Right hindlimb (tissue), 1 donor: ENCODE results near the gene DNAH17.
A peak's percentile ranks its signal among the peaks of the same experiment; 100 is the strongest.

Experiments
- DNase-seq: peaks from one replicate; pipeline ENCODE4 v3.0.0-alpha.2; 2018

Gene DNAH17

GRCh38 chr17:78448356-78448993 is 128.7 kb downstream of the DNAH17 start:
- DNase-seq = no peak

- no peak for DNase-seq
Observed at GRCh38 chr17:78446833-78447232, 130.4 kb downstream of the DNAH17 start.

GRCh38 chr17:78444392-78444791 is 132.8 kb downstream of the DNAH17 start:
- no peak for DNase-seq

GRCh38 chr17:78442648-78443218 is 134.5 kb downstream of the DNAH17 start:
- peak; percentile 65 for DNase-seq

- no peak for DNase-seq
Observed at GRCh38 chr17:78441271-78441971, 135.8 kb downstream of the DNAH17 start.

GRCh38 chr17:78438694-78439325 is 138.4 kb downstream of the DNAH17 start:
- DNase-seq = no peak

GRCh38 chr17:78438271-78438691 is 138.9 kb downstream of the DNAH17 start:
- DNase-seq = no peak

GRCh38 chr17:78437508-78438169 is 139.6 kb downstream of the DNAH17 start:
- no peak for DNase-seq

GRCh38 chr17:78435330-78436005 is 141.7 kb downstream of the DNAH17 start:
- no peak for DNase-seq

GRCh38 chr17:78434455-78435329 is 142.5 kb downstream of the DNAH17 start:
- DNase-seq = no peak

GRCh38 chr17:78433780-78434335 is 143.3 kb downstream of the DNAH17 start:
- DNase-seq = no peak

GRCh38 chr17:78433013-78433727 is 144.0 kb downstream of the DNAH17 start:
- DNase-seq = no peak

- no peak for DNase-seq
Observed at GRCh38 chr17:78432226-78433012, 144.8 kb downstream of the DNAH17 start.

- no peak for DNase-seq
Observed at GRCh38 chr17:78431692-78431958, 145.6 kb downstream of the DNAH17 start.

- no peak for DNase-seq
Observed at GRCh38 chr17:78430892-78431691, 146.1 kb downstream of the DNAH17 start.

GRCh38 chr17:78429618-78429995 is 147.6 kb downstream of the DNAH17 start:
- DNase-seq = no peak

GRCh38 chr17:78428836-78429617 is 148.2 kb downstream of the DNAH17 start:
- DNase-seq = no peak

GRCh38 chr17:78428025-78428575 is 149.1 kb downstream of the DNAH17 start:
- no peak for DNase-seq
